Loucy (cell line): ENCODE measurements around the gene DTNB.

ENCODE experiments used
- CTCF ChIP-seq: fragments of 200-600 bp; sonication (generic); conservative IDR thresholded peaks from 2 replicates; pipeline ENCODE4 v1.5.1; 2014; ENCODE audit warnings: mild to moderate bottlenecking, antibody characterized with exemption, low read length
- EZH2phosphoT487 ChIP-seq: fragments of 200-600 bp; IDR thresholded peaks from 2 replicates; pipeline ENCODE4 v1.6.1; 2018; ENCODE audit warnings: antibody characterized with exemption, mild to moderate bottlenecking, moderate library complexity, borderline replicate concordance

DNA sequence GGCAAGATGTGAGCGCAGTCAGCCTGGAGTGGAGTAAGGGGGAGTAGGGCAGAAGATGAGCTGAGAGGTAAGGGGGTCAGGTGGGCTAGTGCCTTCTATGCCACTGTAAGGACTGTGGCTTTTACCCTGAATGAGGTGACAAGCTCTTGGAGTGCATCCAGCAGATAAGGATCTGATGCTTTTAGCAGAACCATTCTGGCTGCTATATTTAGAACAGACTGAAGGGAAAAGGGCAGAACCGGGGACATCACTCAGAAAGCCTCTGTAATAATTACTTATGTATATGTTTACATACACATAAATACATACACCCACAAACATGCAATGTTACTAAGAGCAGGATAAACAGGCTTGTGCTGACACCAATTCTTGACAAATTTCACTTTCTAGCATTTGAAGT, 124.8 kb downstream of the DTNB start:
- no peak for TF ChIP-seq CTCF
- no peak for TF ChIP-seq EZH2phosphoT487
